GM18858 (cell line): ENCODE data around the gene FADS6.

ENCODE experiments used
- ATAC-seq: cut with Tn5 transposase; IDR thresholded peaks from one replicate; pipeline ENCODE4 v1.9.1; 2021; ENCODE audit not compliant: unreplicated experiment

The FADS6 gene, protein sequence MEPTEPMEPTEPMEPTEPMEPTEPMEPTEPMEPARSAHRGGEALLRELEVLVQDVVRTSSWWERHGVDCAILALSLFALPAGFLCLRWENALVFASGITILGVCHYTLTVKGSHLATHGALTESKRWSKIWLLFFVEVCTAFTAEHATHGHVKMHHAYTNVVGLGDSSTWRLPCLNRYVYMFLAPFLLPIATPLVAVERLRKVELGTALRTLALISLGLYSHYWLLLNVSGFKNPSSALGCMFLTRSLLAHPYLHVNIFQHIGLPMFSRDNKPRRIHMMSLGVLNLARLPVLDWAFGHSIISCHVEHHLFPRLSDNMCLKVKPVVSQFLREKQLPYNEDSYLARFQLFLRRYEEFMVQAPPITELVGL

DNA sequence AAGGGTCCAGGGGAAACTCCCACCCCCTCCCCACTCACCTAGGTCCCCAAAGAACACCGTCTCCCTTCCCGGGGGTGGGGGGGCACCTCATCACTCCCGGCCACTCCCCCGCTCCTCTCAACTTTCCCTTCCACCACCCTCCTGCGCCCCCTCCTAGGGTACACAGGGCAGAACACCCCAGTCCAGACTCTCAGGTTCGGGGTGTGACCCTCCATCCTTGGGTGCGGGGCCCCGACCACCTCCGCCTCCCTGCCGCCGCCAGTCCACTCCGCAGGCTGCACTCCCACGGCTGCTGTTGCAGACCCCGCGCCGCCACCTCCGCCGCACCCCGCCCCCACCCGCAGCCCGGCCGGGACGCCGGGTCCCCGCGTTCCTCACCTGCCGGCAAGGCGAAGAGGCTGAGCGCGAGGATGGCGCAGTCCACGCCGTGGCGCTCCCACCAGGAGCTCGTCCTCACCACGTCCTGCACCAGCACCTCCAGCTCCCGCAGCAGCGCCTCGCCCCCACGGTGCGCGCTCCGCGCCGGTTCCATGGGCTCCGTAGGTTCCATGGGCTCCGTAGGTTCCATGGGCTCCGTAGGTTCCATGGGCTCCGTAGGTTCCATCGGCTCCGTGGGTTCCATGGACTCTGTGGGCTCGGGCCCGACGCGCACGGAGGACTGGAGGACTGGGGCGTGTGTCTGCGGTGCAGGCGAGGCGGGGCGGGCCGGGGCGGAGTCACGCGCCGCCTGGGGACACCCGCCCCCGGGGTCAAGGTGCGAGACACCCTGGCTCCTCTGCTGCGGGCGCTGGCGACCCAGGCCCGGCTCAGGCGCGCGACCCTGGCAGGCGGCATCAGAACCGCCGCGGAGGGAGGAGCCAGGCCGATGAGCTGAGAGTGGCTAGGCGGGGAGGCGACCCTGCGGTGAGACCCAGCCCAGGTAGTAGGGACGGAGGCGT is at the start of gene FADS6:
Gene FADS6 (minus strand): TSS at position 660 of the 938 bp plus-strand sequence. CDS start 38 bp downstream, at position 622.
- no peak for ATAC-seq

DNA sequence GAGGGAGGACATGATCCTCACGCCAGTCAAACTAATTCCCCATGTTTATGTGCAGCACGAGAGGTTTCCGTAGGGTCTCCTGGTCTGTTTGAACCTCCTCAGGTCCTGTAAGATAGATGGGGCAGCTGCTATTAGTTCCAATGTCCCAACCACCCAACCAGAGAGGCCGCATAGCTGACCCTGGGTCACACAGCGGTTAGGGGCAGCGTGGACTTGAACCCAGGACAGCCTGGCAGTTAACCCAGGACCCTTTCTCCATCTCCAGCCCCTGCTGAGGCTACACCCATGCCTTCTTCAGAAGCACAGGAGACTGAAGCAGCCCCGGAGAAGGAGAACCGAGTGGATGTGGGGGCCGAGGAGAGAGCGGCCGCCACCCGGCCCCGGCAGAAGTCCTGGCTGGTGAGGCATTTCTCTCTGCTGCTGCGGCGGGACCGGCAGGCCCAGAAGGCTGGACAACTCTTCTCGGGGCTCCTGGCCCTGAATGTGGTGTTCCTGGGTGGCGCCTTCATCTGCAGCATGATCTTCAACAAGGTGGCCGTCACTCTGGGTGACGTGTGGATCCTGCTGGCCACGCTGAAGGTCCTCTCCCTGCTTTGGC is 47.8 kb upstream of the FADS6 start:
- ATAC-seq = no peak

DNA sequence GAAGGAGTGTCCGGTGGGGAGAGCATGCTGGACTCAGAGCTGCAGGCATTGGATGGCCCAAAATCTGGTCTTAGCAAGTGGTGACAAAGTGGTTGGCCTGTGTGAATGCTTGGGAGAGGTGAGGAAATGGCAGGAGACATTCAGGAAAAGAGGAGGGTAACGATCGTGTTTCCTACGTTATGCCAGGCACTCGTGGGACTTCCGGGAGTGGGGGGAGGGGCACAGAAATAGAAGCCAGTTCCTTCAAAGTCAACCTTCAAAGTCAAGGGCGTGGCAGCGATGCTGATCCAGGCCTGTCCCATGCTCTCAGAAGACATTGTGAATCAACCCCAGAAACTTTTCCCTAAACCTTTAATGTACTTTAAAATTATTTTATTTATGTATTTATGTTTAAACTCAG is 46.1 kb upstream of the FADS6 start:
- no peak for ATAC-seq

DNA sequence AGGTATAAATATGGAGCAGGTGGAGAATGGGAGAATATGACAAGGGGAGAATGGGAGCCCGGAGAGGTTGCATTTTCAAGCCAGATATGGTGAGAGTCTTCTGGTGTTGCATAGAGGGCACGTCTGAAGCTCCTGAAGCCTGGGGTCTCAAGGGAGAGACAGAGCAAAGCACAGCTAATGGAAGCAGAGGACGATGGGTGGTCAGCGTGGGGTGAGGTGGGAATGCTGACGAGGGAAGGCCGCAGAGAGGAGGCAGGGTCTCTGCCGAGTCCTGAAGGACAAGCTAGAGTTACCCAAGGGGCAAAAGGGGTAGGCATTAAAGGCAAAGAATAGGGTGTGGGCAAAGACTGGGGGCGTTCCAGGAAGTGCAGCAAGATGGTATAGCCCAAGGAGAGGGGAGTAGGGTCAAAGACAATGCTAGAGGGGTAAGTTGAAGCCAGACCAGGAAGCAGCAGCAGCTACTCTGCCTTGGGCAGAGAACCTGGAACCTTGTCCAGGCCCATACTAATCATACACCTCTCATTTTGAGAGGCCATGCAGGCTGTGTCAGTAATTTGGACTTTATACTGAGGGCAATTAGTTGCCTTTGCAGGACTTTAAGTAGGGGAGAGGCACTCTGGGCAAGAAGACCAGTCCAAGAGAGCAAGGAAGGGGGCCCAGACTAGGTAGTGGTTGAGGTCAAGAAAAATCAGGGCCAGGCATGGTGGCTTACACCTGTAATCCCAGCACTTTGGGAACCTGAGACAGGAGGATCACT is 44.9 kb upstream of the FADS6 start:
- ATAC-seq = no peak

DNA sequence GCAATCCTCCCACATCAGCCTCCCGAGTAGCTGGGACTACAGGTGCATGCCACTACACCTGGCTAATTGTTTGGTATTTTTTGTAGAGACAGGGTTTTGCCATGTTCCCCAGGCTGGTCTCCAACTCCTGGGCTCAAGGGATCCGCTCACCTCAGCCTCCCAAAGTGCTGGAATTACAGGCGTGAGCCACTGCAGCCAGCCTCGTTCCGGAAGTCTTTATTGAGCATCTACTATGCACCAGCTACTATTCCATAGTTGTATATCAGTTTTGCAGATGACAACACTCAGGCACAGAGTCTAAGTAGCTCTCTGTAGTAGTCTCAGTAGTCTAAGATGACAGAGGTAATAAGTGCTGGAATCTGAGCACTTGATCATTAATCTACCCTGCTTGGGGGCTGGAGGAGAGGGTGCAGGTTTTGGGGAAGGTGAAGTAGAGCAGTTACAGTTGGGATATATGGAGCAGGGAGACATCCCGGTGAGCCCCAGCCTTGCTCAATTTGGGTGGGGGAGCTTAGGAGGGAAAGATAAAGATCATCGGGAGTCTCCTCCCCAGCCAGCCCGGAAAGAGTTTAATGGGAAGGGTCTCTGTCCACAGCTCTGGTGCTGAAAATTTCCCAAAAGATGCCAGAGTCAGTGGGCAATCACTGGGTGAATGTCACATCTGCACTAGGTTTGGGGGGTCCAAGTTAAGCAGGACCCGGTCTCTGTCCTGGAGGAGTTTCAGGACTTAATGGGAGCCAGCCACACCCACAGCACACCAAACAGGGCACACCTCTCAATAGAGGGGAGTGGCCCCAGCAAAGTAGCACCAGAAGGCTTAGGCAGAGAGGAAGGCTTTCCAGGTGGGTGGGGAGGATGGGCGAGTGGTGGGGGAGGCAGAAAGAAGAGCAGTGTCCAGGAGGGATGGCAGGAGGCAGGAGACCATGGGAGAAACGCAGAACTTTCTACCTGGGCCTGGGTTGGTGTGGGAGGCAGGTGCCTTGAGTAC is 43.9 kb upstream of the FADS6 start:
- ATAC-seq = no peak

DNA sequence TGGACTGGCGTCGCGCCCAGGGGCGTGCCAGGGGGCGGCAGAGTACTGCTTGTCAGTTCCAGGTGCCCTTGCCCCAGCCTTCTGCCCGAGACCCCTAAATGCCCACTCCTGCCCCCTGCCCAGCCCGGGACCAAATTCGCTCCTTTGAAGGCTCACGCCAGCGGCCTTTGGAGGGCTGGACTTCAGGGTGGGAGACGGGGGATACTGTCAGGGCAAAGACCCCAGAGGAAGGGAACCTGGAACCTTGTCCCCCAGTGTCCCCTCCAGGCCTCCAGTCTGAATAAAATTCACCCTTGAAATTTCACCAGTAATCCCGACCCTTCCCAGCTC is 43.0 kb upstream of the FADS6 start:
- ATAC-seq = no peak

DNA sequence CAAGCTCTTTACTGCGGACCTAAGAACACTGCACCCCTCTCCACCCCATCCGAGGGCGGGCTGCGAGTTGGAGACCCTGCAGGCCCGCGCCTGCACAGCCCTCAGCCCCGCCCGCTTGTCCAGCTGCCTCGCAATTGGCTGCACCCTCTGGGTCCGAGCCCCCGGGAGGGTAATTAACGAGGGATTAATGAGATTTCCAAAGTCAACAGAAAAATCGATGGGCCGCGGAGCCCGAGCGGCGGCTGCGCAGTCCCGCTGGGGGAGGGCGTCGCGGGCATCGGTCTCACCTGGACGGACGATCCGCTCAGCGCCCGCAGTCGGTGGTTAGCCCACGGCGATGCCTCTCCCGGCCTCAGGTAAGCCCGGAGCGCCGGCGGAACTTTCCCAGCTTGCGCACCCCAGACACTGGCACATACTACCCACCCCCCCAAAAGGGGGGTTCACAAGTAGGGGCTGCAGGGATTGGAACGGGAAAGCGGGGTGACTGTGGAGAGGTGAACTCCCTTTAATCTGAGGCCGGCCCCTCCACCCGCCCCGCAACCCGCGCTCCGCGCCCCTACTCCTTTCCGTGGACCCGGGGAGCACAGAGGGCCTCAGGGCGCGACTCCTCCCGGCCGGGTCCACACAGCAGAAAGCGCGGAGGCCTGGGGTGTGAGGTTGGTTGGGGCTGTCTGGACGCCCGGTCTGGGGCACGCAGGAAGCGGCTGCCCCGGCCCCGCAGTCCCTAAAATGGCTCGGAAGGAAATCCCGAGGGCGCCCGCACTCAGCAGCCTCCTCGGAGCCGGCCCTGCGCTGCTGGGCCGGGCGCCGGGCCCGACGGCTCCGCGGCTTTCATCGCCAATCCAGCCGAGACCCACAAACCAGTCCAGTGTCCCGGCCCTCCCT is 42.4 kb upstream of the FADS6 start, which contains the start of gene OTOP3:
Gene OTOP3 (plus strand): TSS at position 314 of the 885 bp plus-strand sequence. CDS start 24 bp downstream, at position 338.
- ATAC-seq = no peak

DNA sequence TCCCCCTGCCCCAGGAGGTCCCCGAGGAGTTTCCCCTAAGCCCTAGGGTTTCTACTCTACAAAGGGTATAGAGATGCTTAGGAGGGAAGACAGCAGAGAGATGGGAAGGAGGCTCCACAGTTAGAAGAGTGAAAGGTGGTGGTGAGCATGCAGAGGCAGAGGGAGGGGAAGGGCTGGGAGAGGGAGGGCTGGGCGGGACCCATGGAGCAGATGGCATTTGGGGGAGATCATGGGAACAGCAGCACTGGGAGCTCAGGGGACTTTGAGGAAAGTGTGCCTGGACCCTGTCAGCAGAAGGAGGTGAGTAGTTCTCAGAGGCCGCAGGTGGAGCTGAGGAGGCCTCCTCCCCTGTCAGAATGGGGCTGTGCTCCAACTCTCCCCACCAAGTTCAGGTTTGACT is 41.6 kb upstream of the FADS6 start:
- ATAC-seq = no peak

DNA sequence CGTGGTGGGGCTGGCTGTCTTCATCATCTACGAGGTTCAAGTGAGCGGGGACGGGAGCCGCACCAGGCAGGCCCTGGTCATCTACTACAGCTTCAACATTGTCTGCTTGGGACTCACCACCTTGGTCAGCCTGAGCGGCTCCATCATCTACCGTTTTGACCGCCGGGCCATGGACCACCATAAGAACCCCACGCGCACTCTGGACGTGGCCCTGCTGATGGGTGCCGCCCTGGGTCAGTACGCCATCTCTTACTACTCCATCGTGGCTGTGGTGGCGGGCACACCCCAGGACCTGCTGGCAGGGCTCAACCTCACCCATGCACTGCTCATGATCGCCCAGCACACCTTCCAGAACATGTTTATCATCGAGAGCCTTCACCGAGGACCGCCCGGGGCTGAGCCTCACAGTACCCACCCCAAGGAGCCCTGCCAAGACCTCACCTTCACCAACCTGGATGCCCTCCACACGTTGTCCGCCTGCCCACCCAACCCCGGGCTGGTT is 37.2 kb upstream of the FADS6 start:
- ATAC-seq = no peak

DNA sequence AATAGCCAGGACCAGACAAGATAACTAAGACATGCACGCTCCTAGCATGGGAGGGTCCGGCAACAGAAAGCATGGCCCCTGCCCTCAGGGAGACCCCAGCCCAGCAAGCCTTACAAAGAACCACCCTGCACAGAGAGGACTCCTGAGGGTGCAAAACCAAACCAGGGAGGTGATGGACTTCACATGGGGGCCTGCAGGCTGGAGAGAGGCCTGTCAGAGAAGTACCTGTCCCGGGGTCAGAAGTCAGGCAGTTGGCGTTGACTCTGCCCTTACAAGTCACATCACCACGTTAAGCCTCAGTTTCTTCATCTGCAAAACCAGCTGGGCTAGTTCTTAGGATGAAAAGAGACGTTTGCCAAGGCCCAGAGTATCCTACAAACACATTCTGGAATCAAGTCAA is 35.4 kb upstream of the FADS6 start:
- ATAC-seq = no peak

DNA sequence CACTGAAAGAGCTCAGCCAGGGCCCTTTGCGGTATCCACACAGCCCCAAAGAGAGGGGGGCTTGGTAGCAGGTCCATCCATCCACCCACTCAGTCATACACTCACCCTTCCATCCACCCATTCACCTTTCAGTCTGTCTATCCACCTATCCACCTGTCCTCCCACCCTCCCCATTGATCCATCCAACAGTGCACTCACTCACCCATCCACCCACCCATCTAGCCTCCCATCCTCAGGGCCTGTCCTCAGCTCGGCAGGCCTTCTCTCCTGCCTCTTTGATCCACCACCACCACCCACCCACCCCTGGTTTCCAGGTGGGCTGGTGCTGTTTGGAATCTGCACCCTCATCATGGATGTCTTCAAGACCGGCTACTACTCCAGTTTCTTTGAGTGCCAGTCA is 31.8 kb upstream of the FADS6 start:
- no peak for ATAC-seq

DNA sequence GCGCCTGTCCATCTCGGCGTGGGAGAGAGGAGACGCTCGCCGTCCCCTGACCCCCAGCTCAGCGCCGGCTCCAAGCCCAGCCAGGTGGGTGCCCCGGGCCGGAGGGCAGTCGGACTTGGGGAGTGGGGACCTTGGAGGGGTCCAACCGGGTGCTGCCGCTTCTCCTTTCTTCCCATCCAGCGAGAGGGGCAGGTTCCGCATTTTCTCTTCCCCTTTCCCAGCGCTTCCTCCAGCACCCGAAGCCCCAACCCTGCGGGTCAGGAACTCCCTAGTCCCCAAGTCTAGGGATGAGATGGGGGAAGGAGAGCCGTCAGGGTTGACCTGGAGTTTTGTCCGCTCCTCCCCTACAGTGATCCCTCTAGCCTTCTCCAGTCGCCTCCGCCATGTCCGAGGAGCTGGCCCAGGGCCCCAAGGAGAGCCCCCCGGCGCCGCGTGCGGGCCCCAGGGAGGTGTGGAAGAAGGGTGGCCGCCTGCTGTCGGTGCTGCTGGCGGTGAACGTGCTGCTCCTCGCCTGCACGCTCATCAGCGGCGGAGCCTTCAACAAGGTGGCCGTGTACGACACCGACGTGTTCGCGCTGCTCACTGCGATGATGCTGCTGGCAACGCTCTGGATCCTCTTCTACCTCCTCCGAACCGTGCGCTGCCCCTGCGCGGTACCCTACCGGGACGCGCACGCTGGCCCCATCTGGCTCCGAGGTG is 31.0 kb upstream of the FADS6 start, which contains the start of gene OTOP2:
Gene OTOP2 (plus strand): TSS at position 24 of the 699 bp plus-strand sequence. CDS start 360 bp downstream, at position 384.
- no peak for ATAC-seq

DNA sequence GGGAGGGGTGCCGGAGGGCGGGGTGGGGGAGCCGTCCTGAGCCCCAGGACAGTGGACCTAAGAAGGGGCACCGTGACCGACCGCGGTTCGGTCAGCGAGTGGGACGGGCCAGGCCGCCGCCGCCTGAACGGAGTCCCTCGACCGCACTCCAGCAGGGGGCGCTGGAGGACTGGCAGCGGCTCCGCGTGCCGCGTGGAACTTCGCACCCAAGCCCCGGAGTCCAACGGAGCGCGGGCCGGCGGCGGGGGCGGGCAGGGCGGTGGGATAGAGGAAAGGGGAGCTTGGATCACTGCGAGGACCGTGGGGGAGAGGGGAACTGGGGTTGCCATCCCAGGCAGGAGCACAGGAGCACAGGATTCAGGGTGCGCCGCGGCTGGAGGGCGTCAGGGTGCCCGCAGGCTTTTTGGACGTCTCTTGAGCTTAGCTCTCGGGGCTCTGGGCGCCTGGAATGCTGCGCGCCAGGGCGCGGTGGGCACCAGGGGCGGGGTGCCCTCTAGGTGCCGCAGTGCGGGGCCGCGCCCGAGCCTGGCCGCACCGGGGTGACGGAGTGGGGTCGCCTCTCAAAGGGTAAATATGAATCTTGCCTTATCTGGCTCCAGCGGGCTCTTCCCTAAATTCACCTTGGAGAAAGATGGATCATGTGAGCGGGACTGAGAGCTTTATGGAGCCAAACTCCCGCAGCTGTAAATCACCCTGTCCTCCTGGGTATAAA is 30.3 kb upstream of the FADS6 start:
- no peak for ATAC-seq

DNA sequence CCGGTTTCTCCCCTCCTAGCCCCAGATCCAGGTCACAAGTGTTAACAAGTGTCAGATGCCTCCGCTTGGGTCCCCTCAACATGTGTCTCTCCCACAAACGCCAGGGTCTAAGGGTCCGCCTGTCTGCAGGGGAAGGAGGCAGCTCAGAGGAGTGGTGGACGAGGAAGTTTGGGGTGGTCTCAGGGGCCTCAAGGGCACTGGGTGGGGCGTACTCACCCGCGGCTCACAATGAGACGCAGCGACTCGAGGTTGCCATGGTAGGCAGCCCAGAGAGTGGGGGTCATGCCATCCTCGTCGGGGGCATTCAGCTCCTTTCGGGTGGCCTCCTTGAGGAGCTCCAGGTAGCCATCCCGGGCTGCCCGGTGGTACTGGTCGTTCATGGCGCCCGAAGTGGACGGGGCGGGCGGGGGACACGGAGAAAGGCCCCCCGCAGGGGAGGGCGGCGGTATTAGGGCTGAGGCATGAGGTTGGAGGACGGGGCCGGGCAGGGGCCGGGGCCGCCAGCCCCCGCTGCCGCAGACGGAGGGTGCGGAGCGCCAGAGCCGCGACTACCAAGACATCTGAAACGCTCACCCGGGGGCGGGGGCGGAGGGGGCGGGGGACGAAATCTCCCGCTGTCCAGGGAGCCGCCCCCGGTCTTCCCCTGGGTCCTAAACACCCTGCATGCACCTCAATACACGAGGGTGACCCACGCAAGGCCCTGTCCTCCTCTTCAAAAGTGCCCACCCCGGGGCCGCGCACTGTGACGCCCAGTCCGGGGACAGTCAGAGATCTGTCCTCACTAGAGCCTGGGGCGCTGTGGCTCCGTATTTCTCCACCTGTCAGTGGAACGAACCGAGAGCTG is 29.5 kb upstream of the FADS6 start, which contains the start of gene USH1G:
Gene USH1G (minus strand): TSS at position 562 of the 844 bp plus-strand sequence. CDS start 182 bp downstream, at position 380.
- ATAC-seq = no peak

DNA sequence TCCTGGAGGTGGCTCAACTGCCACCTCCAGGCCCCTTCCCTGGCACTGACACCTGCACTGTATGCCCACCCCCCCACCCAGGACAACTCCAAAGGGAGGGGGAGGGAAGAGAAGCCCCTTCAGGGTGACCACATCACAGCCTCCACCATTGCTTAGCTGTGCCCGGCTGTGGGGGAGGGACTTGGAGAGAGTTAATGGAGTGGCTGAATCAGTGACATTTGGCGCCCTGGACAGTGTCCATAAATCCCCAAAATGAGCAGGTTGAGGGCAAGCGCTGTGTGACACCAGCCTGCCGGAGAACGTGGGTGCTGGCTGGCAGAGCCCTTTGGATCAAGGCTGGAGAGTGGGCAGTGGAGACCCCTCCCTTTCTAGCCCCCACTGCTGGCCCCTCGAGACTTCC is 28.7 kb upstream of the FADS6 start:
- ATAC-seq = no peak

DNA sequence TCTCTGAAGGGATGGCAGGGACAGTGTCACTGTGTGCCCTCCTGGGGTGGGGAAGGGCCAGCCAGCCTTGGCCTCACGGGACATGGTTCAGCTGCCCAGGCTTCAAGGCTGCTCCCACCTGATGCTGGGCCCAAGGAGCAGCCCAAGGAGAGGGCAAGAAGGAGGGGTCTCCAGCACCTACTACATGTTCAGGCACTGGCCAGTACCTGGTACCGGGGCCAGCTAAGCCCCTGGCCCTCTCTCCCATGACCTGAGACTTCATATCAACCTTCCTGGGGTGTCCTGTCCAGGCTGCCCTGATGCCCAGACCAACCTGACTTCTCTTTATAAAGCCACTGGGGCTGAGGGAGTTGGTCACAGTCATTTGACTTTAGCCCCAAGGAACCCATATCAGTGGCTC is 28.3 kb upstream of the FADS6 start:
- no peak for ATAC-seq
